ENCODE data around the gene ZNF445. TPM values are rescaled to one million over a fixed set of nuclear protein-coding genes. Genes with fewer than 3 reads are reported as not detected.
"Not testable (repeated sequence)": the region's sequence is repeated elsewhere in the genome, so short reads cannot be mapped to it uniquely, and the experiment has no call there.

ZNF445 gene
- total RNA-seq, 1 donor, result 10.5 TPM

GRCh38 chr3:44409640-44410410, 67.6 kb downstream of the ZNF445 start:
- DNase-seq (ENCODE audit: low read depth in 2 of 3, low spot score in 2 of 3), result no peak

DNA sequence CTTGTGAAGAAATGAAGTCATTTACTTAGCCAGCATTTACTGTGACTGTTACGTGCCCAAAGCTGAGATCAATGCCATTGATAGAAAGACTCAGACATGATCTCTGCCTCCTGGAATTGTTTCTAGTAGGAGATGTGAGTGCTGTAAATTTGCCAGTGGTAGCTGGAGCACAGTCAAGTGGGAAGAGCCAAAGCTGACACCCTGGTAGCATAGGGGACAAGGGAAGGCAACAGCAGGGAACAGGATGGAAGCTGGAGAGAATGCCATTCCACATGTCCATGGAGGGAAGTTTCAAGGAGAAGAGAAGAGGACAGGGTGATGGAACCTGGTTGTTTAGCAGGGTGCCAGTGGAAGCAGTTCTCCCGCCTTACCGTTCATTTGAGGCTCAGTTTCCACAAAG, 74.9 kb downstream of the ZNF445 start:
- DNase-seq (ENCODE audit: low read depth in 2 of 3, low spot score in 2 of 3), result no peak

- no peak for DNase-seq (ENCODE audit: low read depth in 2 of 3, low spot score in 2 of 3)
Measured at GRCh38 chr3:44400771-44401170, 76.7 kb downstream of the ZNF445 start.

GRCh38 chr3:44398853-44399252, 78.6 kb downstream of the ZNF445 start:
- DNase-seq (ENCODE audit: low read depth in 2 of 3, low spot score in 2 of 3), result no peak

GRCh38 chr3:44398271-44398670, 79.2 kb downstream of the ZNF445 start:
- not testable (repeated sequence) for DNase-seq (ENCODE audit: low read depth in 2 of 3, low spot score in 2 of 3)

DNA sequence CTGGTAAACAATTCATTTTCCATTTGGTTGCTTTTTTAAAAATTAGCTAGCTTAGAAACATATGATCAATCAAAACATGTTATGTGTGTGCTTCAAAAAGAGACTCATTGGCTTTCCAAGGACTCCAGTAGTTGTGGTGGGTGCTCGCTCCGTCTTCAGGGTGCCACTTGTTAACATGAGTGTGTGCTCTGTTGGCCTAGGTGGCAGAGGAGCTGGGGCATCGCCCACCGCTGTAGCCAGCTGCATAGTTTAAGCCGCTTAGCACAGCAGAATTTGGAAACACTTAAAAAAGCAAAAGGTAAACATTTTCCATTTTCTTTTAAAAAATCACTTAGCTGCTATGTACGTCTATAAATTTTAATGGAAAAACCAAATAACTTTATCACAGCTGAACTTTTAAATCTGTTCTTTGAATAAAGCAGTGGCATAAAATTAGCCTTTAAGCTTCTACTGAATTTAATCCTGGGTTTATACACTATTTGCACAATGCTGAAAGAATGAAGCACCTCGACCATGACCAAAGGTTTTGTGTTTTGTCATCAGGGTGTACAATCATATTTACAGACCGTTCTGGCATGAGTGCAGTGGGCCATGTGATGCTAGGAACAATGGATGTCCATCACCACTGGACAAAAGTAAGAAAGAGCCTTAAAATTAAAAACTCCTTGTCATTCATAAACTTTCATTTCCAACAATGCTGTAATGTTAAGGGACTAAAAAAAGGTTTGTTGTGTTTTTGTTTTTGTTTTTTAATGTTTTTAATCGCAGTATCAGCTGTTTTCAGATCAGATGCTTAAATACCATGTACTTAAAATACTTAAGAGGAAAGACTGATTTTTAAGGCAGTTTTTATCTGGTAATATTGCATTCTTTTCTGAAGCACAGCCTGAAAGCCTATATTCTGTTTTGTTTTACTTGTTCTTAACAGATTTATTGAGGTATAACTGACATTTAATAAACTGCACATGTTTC, 81.0 kb downstream of the ZNF445 start:
- no peak for DNase-seq (ENCODE audit: low read depth in 2 of 3, low spot score in 2 of 3)

- no peak for DNase-seq (ENCODE audit: low read depth in 2 of 3, low spot score in 2 of 3)
Measured at GRCh38 chr3:44395714-44396113, 81.8 kb downstream of the ZNF445 start.

DNA sequence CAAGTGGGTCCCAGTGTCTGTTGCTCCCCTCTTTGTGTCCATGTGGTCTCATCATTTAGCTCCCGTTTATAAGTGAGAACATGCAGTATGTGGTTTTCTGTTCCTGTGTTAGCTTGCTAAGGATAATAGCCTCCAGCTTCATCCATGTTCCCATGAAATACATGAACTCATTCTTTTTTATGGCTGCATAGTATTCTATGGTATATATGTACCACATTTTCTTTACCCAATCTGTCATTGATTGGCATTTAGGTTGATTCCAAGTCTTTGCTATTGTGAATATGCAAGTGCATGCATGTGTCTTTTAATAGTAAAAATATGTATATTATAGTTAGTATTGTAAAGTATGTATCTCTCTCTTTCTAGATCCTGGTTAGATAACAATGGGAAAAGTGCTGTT, 85.0 kb downstream of the ZNF445 start:
- no peak for DNase-seq (ENCODE audit: low read depth in 2 of 3, low spot score in 2 of 3)

DNA sequence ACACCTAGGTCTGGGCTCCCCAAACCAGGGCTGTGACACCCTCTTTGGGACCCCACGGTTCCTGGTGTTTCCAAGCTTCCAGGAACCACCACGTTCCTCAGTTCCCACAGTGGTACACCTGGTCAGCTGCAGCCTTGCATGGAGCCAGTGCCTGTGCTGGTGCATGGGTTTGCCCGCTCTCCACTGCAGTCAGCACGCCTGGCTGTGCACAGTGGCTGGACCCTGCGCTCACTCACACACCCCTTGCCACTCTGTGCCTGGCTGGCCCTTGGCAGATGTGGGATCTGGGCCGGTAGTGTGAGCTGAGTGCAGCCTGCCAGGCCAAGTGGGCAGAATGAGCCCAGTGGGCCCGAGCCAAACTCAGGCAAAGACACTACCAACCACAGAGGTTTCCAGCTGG, 90.1 kb downstream of the ZNF445 start:
- no peak for DNase-seq (ENCODE audit: low read depth in 2 of 3, low spot score in 2 of 3)

Other genes with a start within 250 kb of the ZNF445 start
- gene TOPAZ1, start 235.8 kb downstream of the ZNF445 start, total RNA-seq, result not detected
- 12.7 TPM for gene TCAIM, start 138.9 kb downstream of the ZNF445 start, total RNA-seq
- gene ZKSCAN7, start 77.5 kb upstream of the ZNF445 start, total RNA-seq, result 15.6 TPM
- 4.8 TPM for gene ZNF660, start 107.3 kb upstream of the ZNF445 start, total RNA-seq
- 10.8 TPM for gene ZNF197, start 147.4 kb upstream of the ZNF445 start, total RNA-seq
- gene ZNF35, start 171.1 kb upstream of the ZNF445 start, total RNA-seq, result 4.8 TPM
- 1.3 TPM for gene ZNF502, start 235.0 kb upstream of the ZNF445 start, total RNA-seq